SJSA1 (cell line): ENCODE results near the gene SCAF4. TPM values are rescaled to one million over a fixed set of nuclear protein-coding genes. Genes with fewer than 3 reads are reported as not detected.

ENCODE experiments used
- DNase-seq, 2 experiments: peaks; one replicate each; pipeline ENCODE4 v3.0.0-alpha.2; 2015 to 2020; ENCODE audit warnings: low spot score in 2 of 2, low read depth in 1 of 2
- H3K27ac ChIP-seq: fragments of 250-450 bp; sonication (Bioruptor Pico); 2 replicates; pipeline ENCODE4 v1.5.1; 2020; ENCODE audit warnings: mild to moderate bottlenecking, moderate library complexity
- H3K27me3 ChIP-seq: fragments of 250-450 bp; sonication (Bioruptor Pico); replicated peaks from 2 replicates; pipeline ENCODE4 v1.5.1; 2020; ENCODE audit warnings: mild to moderate bottlenecking, moderate library complexity
- H3K36me3 ChIP-seq: fragments of 250-450 bp; sonication (Bioruptor Pico); 2 replicates; pipeline ENCODE4 v1.5.1; 2020; ENCODE audit warnings: mild to moderate bottlenecking
- H3K4me1 ChIP-seq: fragments of 250-450 bp; sonication (Bioruptor Pico); replicated peaks from 2 replicates; pipeline ENCODE4 v1.6.1; 2021; ENCODE audit warnings: mild to moderate bottlenecking
- H3K4me3 ChIP-seq: fragments of 250-450 bp; sonication (Bioruptor Pico); 2 replicates; pipeline ENCODE4 v1.5.1; 2020; ENCODE audit warnings: mild to moderate bottlenecking
- H3K9me3 ChIP-seq: fragments of 250-450 bp; sonication (Bioruptor Pico); replicated peaks from 2 replicates; pipeline ENCODE4 v1.5.1; 2020; ENCODE audit warnings: mild to moderate bottlenecking
- total RNA-seq: library from RNA; depleted of rRNA; stranded (reverse); fragments of >200 nt; shearing (Covaris generic); gene quantifications from 2 replicates; pipeline ENCODE4 v1.2.3, GENCODE V29; 2014; rRNA removed

Gene SCAF4
- total RNA-seq, 1 experiment from 2014 or later = 6.5 TPM

- Histone ChIP-seq H3K4me1 (no peaks in the 10 kb centered on the region), H3K4me3 (no peak overlapping the region), H3K27me3 (no peaks in the 10 kb centered on the region), H3K36me3 (no peaks in the 10 kb centered on the region), H3K27ac (no peak overlapping the region), H3K9me3 (no peaks in the 10 kb centered on the region)
- no peak for DNase-seq
These were observed 109.5 kb downstream of the SCAF4 start for GRCh38 chr21:31622397-31622796.

Other genes with a start within 250 kb of the SCAF4 start
- gene SOD1, start 72.4 kb downstream of the SCAF4 start, total RNA-seq = 434 and 451 TPM in 2 replicates
- gene HUNK, start 140.9 kb upstream of the SCAF4 start, total RNA-seq = 13.6 and 17.7 TPM in 2 replicates